ENCODE results near the gene TOP3A. TPM values are rescaled to one million over a fixed set of nuclear protein-coding genes. Genes with fewer than 3 reads are reported as not detected.

TOP3A gene
- total and polyA plus RNA-seq, 2 of the 13 experiments (the other 11 are each of a cell fraction or from before 2014, with no cell fraction given), result 16.9 to 36.8 TPM

GRCh38 chr17:18363101-18364049 lies 48.6 kb upstream of the TOP3A start, which contains the start of gene SHMT1 (continued):
- TF ChIP-seq PRDM10 (CRISPR knock-in tag; IDR thresholded peaks at IDR 0.05; ENCODE audit: low read depth), result no peak; the same call in 1 of the 2 replicates
- TF ChIP-seq HNF1A (IDR thresholded peaks at IDR 0.05; ENCODE audit: low read depth), result no peak
- TF ChIP-seq HNF1A (CRISPR knock-in tag; IDR thresholded peaks at IDR 0.05; ENCODE audit: borderline replicate concordance), result peak; percentile 19; the same call in 1 of the 2 replicates
- TF ChIP-seq ZNF605 (CRISPR knock-in tag; IDR thresholded peaks at IDR 0.05), result 0 out of 2 replicates have a peak, but pooled peaks have one; percentile 61
- no peak for TF ChIP-seq ZNF20 (CRISPR knock-in tag; IDR thresholded peaks at IDR 0.05)
- no peak for TF ChIP-seq PCBP1 (IDR thresholded peaks at IDR 0.05; ENCODE audit: borderline replicate concordance, low read depth, low read length)
- no peak for TF ChIP-seq ARID3A (IDR thresholded peaks at IDR 0.05; ENCODE audit: low read depth, low read length)
- peak; percentile 82 for TF ChIP-seq ZNF891 (CRISPR knock-in tag; IDR thresholded peaks at IDR 0.05)
- peak; percentile 9; the same call in 1 of the 2 replicates for TF ChIP-seq ELF4 (CRISPR knock-in tag; IDR thresholded peaks at IDR 0.05; ENCODE audit: borderline replicate concordance)
- TF ChIP-seq AGO2 (optimal IDR thresholded peaks at IDR 0.05; ENCODE audit: low read depth, low read length), result peak; percentile 58
- no peak for TF ChIP-seq CHD2 (IDR thresholded peaks at IDR 0.05; ENCODE audit: low read depth, low read length)
- TF ChIP-seq MTF2 (CRISPR knock-in tag; IDR thresholded peaks at IDR 0.05; ENCODE audit: borderline replicate concordance), result 0 out of 2 replicates have a peak, but pooled peaks have one; percentile 33
- peak; percentile 72; the same call in 1 of the 2 replicates for TF ChIP-seq ZNF503 (CRISPR knock-in tag; IDR thresholded peaks at IDR 0.05)

Measured in HepG2 (cell line).